Left lung (tissue), 10 donors: ENCODE measurements around the gene SAXO1. TPM values are rescaled to one million over a fixed set of nuclear protein-coding genes. Genes with fewer than 3 reads are reported as not detected.
A peak's percentile ranks its signal among the peaks of the same experiment; 100 is the strongest.

Experiments
- ATAC-seq: fragments of 200-7000 bp; cut with Tn5 transposase; one replicate; pipeline ENCODE4 v1.9.1; 2020; ENCODE audit warnings: moderate library complexity
- DNase-seq, 4 donors: peaks; one replicate each; pipeline ENCODE4 v3.0.0-alpha.2; 2013 to 2020
- H3K27ac ChIP-seq, 2 donors: fragments of 200-600 bp; sonication (generic) in 1 of 2; one replicate each; pipeline versions ENCODE4 v1.5.0 to v1.8.0; 2020 to 2021
- H3K27me3 ChIP-seq, 2 donors: fragments of 200-600 bp; sonication (generic) in 1 of 2; one replicate each; pipeline versions ENCODE4 v1.5.0 to v1.8.0; 2020 to 2021
- H3K36me3 ChIP-seq, 2 donors: fragments of 200-600 bp; sonication (generic) in 1 of 2; one replicate each; pipeline versions ENCODE4 v1.5.0 to v1.8.0; 2020 to 2021
- H3K4me1 ChIP-seq, 2 donors: fragments of 200-600 bp; one replicate each; pipeline ENCODE4 v1.8.0; 2021
- H3K4me3 ChIP-seq, 2 donors: fragments of 200-600 bp; sonication (generic) in 1 of 2; one replicate each; pipeline versions ENCODE4 v1.5.0 to v1.8.0; 2020 to 2021; ENCODE audit warnings: mild to moderate bottlenecking in 1 of 2
- H3K9me3 ChIP-seq, 2 donors: fragments of 200-600 bp; sonication (generic) in 1 of 2; one replicate each; pipeline versions ENCODE4 v1.5.0 to v1.8.0; 2020 to 2021
- CTCF ChIP-seq, 2 donors: fragments of 200-600 bp; sonication (generic) in 1 of 2; IDR thresholded peaks; one replicate each; pipeline versions ENCODE4 v1.5.0 to v1.8.0; 2021; ENCODE audit warnings: antibody characterized with exemption in 2 of 2
- intact Hi-C, 2 donors: fragments of 100-400 bp; cut with DNase I; formaldehyde crosslinking; loops; one replicate each; pipeline versions ENCODE4 v1.11.2 to v1.14.2; 2022
- polyA plus RNA-seq, 6 donors: library from polyadenylated mRNA; unstranded; fragments of 120-200 nt; gene quantifications; one replicate each; pipeline ENCODE4 v1.2.1, GENCODE V29; 2013; ENCODE audit not compliant: insufficient read length in 6 of 6
- total RNA-seq, 2 donors: library from RNA; stranded (reverse); fragmentation: NEBNext Ultra II Directional; extraction: Animal tissue kit (Norgen Biotek cat#: 25700); gene quantifications; one replicate each; pipeline ENCODE4 v1.2.1, GENCODE V29; 2021
- donor health status: DM: no; HTN: yes; CAD: no.
- donor health status: DM: no; HTN: no; CAD: no.

The SAXO1 gene
- total and polyA plus RNA-seq, 8 donors, result 0.14 to 0.30 (median 0.18) TPM; not detected in 2

GRCh38 chr9:18877984-18878383 is 155.0 kb downstream of the SAXO1 start:
- Histone ChIP-seq H3K4me3 (no peak overlapping the region), H3K36me3 (no peaks in the 10 kb centered on the region), H3K9me3 (peaks cover 0 to 2% of the 10 kb centered on the region in 2 donors), H3K27me3 (no peaks in the 10 kb centered on the region), H3K27ac (no peak overlapping the region), H3K4me1 (no peaks in the 10 kb centered on the region)
- peak in 1 of 4 donors; percentile 17 for DNase-seq
- no peak for ATAC-seq
- TF ChIP-seq CTCF (IDR thresholded peaks at IDR 0.05), result no peak
- intact Hi-C loops, result no loop called here

Other genes with a start within 250 kb of the SAXO1 start
- 10 to 100 TPM; 79.0 to 81.6 TPM for gene RRAGA, start 16.2 kb upstream of the SAXO1 start, total RNA-seq
- 100 to 1,000 TPM in 4 of 6 donors, 10 to 100 TPM in 2; 92.6 to 102 (median 101) TPM for gene RRAGA, start 16.2 kb upstream of the SAXO1 start, polyA plus RNA-seq
- gene HAUS6, start 69.7 kb upstream of the SAXO1 start, total RNA-seq, result 10 to 100 TPM in 1 of 2 donors, 1 to 10 TPM in 1; 7.9 to 13.8 TPM
- 10 to 100 TPM; 17.4 to 20.3 (median 18.5) TPM for gene HAUS6, start 69.7 kb upstream of the SAXO1 start, polyA plus RNA-seq
- gene PLIN2, start 94.3 kb upstream of the SAXO1 start, total RNA-seq, result 100 to 1,000 TPM in 1 of 2 donors, 10 to 100 TPM in 1; 83.2 to 174 TPM
- gene PLIN2, start 94.3 kb upstream of the SAXO1 start, polyA plus RNA-seq, result 10 to 100 TPM; 46.4 to 54.9 (median 51.5) TPM
- gene DENND4C, start 197.5 kb upstream of the SAXO1 start, total RNA-seq, result 10 to 100 TPM; 55.1 to 59.3 TPM
- gene DENND4C, start 197.5 kb upstream of the SAXO1 start, polyA plus RNA-seq, result 10 to 100 TPM; 44.8 to 58.5 (median 49.6) TPM